Fibroblast of the aortic adventitia (primary cell): ENCODE measurements around the gene PFKFB3. TPM values are rescaled to one million over a fixed set of nuclear protein-coding genes. Genes with fewer than 3 reads are reported as not detected.

Experiments used
- DNase-seq: peaks from one replicate; pipeline ENCODE4 v3.0.0-alpha.2; 2010; ENCODE audit warnings: low read depth
- H3K4me3 ChIP-seq: 2 replicates; pipeline ENCODE4 v1.5.1; 2011; ENCODE audit warnings: low read depth, mild to moderate bottlenecking, control low read depth, low read length, moderate library complexity
- CTCF ChIP-seq: IDR thresholded peaks from 2 replicates; pipeline ENCODE4 v1.5.1; 2011; ENCODE audit warnings: mild to moderate bottlenecking, low read length, control low read depth, inconsistent platforms; ENCODE audit not compliant: insufficient read depth
- total RNA-seq: library from RNA; depleted of rRNA; stranded (reverse); fragments of >200 nt; gene quantifications from 2 replicates; pipeline ENCODE4 v1.2.3, GENCODE V29; 2012; ENCODE audit warnings: low replicate concordance

The PFKFB3 gene
- total RNA-seq, 1 donor = 23.0 TPM

- H3K4me3 ChIP-seq = no peak overlapping the region
- TF ChIP-seq CTCF = no peak
- no peak for DNase-seq
These were observed 52.9 kb downstream of the PFKFB3 start for GRCh38 chr10:6255548-6256061.

GRCh38 chr10:6256439-6256838 lies 53.7 kb downstream of the PFKFB3 start:
- no peak for DNase-seq
- H3K4me3 ChIP-seq = no peak overlapping the region
- TF ChIP-seq CTCF = no peak

GRCh38 chr10:6259153-6259552 lies 56.4 kb downstream of the PFKFB3 start:
- TF ChIP-seq CTCF = no peak
- H3K4me3 ChIP-seq = no peak overlapping the region
- DNase-seq = no peak

- no peak overlapping the region for H3K4me3 ChIP-seq
- TF ChIP-seq CTCF = no peak
- no peak for DNase-seq
These were observed 58.1 kb downstream of the PFKFB3 start for GRCh38 chr10:6260843-6261242.

GRCh38 chr10:6267941-6268340 lies 65.2 kb downstream of the PFKFB3 start:
- DNase-seq = no peak
- H3K4me3 ChIP-seq = no peak overlapping the region
- no peak for TF ChIP-seq CTCF

- no peak for TF ChIP-seq CTCF
- H3K4me3 ChIP-seq = no peak overlapping the region
- no peak for DNase-seq
These were observed 66.7 kb downstream of the PFKFB3 start for GRCh38 chr10:6269432-6269831.
